ENCODE measurements around the gene BTBD7. TPM values are rescaled to one million over a fixed set of nuclear protein-coding genes. Genes with fewer than 3 reads are reported as not detected.

The BTBD7 gene
- polyA plus RNA-seq, 1 donor (not counting 4 experiments of a cell fraction or from before 2014, with no cell fraction given), result 25.1 TPM

DNA sequence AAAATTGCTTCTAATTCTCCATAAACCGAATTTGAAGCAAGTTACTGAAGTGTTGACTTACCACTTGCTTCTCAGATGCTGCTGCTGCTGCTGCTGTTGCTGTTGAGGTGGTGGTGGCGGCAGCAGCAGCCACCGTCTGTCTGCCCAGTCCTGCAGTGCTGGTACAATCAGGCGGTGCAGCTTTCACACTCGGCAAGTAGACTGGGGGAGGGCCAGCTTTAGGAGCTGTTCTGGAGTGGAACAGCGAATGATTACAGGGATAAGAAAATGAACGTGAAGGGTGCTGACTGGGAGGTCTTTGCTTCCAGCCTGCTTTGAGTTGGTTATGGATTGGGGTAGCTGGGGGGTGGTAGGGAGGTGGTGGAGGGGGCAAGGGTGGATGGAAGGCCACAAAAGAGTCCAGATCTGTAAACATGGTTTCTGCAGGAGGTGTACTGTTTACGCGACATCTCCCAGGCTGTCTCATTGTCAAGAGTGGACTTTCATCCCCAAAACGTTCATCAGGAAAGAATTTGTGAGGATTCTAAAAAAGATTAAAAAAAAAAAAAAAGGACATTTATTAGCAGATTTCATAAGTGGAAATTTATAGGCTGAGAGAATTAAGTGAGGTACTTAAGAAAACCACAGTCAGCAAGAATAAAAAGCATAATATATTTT lies 86.9 kb downstream of the BTBD7 start:
- no peaks in the 10 kb centered on the region for H3K27me3 ChIP-seq (ENCODE audit: control insufficient read depth, extremely low read depth, insufficient read depth, low read length)
- H3K9ac ChIP-seq (ENCODE audit: control insufficient read depth, extremely low read depth, insufficient read depth, low read length), result no peak overlapping the region
- no peak overlapping the region for H2AFZ ChIP-seq (ENCODE audit: control insufficient read depth, low read length)
- no peak for FAIRE-seq
- peaks cover under 1% of the 10 kb centered on the region for H3K4me1 ChIP-seq (ENCODE audit: control insufficient read depth, extremely low read depth, insufficient read depth, low read length)
- H3K36me3 ChIP-seq (ENCODE audit: control insufficient read depth in 2 of 2, extremely low read depth in 1 of 2, insufficient read depth in 2 of 2, low read length in 2 of 2), result peaks cover 15 to 35% of the 10 kb centered on the region in 2 experiments
- no peaks in the 10 kb centered on the region for H3K79me2 ChIP-seq (ENCODE audit: control insufficient read depth, insufficient read depth, low read length)
- no peak overlapping the region for H3K4me3 ChIP-seq (ENCODE audit: control insufficient read depth in 2 of 3, extremely low read depth in 1 of 3, insufficient read depth in 2 of 3, low read depth in 1 of 3, low read length in 3 of 3)
- TF ChIP-seq CTCF (optimal IDR thresholded peaks at IDR 0.05 in 1 of 3, IDR thresholded peaks at IDR 0.05 in 1 of 3, conservative IDR thresholded peaks at IDR 0.05 in 1 of 3; ENCODE audit: extremely low read depth in 1 of 3, insufficient read depth in 2 of 3, low read length in 3 of 3), result no peak
- no peak for DNase-seq (ENCODE audit: low read depth, low spot score)
- H3K4me2 ChIP-seq (ENCODE audit: control insufficient read depth, extremely low read depth, insufficient read depth, low read depth, low read length), result no peak overlapping the region
- no peak overlapping the region for H3K27ac ChIP-seq (ENCODE audit: control insufficient read depth, insufficient read depth, low read length)
- no peaks in the 10 kb centered on the region for H3K9me3 ChIP-seq (ENCODE audit: control insufficient read depth, low read depth, low read length)
- no peaks in the 10 kb centered on the region for H3K9me1 ChIP-seq (ENCODE audit: control insufficient read depth, extremely low read depth, insufficient read depth, low read length)
- H4K20me1 ChIP-seq (ENCODE audit: control insufficient read depth, extremely low read depth, insufficient read depth, low read length), result no peaks in the 10 kb centered on the region
- dilution Hi-C loops (cut with MboI; ENCODE audit: extremely low pct_ligation_motif_present, low sequenced_read_pairs), result no loop called here

DNA sequence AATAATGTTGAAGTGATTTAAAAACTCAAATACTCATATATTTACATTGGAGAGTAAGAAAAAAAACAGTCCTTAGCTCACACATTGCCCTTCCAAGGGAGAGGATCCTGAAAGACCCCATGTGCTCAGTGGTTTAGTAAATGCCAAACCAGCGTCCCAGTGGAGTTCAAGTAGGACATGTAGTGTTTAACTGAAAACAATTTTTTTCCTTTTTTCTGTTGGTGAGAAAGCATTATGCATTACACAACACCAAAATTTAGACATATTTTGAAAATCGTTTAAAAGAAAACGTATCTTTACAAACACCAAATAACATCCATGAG lies 92.2 kb downstream of the BTBD7 start:
- DNase-seq (ENCODE audit: low read depth, low spot score) (no peak), FAIRE-seq (no peak)
- Histone ChIP-seq H3K27me3 (ENCODE audit: control insufficient read depth, extremely low read depth, insufficient read depth, low read length) (no peaks in the 10 kb centered on the region), H2AFZ (ENCODE audit: control insufficient read depth, low read length) (no peak overlapping the region), H3K9ac (ENCODE audit: control insufficient read depth, extremely low read depth, insufficient read depth, low read length) (no peak overlapping the region), H3K9me3 (ENCODE audit: control insufficient read depth, low read depth, low read length) (no peaks in the 10 kb centered on the region), H3K4me2 (ENCODE audit: control insufficient read depth, extremely low read depth, insufficient read depth, low read depth, low read length) (peak overlapping the region; percentile 23), H3K4me1 (ENCODE audit: control insufficient read depth, extremely low read depth, insufficient read depth, low read length) (peaks cover 12% of the 10 kb centered on the region), H4K20me1 (ENCODE audit: control insufficient read depth, extremely low read depth, insufficient read depth, low read length) (no peaks in the 10 kb centered on the region), H3K36me3 (ENCODE audit: control insufficient read depth in 2 of 2, extremely low read depth in 1 of 2, insufficient read depth in 2 of 2, low read length in 2 of 2) (peaks cover 11 to 25% of the 10 kb centered on the region in 2 experiments), H3K9me1 (ENCODE audit: control insufficient read depth, extremely low read depth, insufficient read depth, low read length) (no peaks in the 10 kb centered on the region), H3K79me2 (ENCODE audit: control insufficient read depth, insufficient read depth, low read length) (no peaks in the 10 kb centered on the region), H3K27ac (ENCODE audit: control insufficient read depth, insufficient read depth, low read length) (no peak overlapping the region), H3K4me3 (ENCODE audit: control insufficient read depth in 2 of 3, extremely low read depth in 1 of 3, insufficient read depth in 2 of 3, low read depth in 1 of 3, low read length in 3 of 3) (no peak overlapping the region)
- dilution Hi-C loops (cut with MboI; ENCODE audit: extremely low pct_ligation_motif_present, low sequenced_read_pairs), result no loop called here
- TF ChIP-seq EZH2 (IDR thresholded peaks at IDR 0.05; ENCODE audit: low read length) (no peak), CTCF (optimal IDR thresholded peaks at IDR 0.05 in 1 of 3, IDR thresholded peaks at IDR 0.05 in 1 of 3, conservative IDR thresholded peaks at IDR 0.05 in 1 of 3; ENCODE audit: extremely low read depth in 1 of 3, insufficient read depth in 2 of 3, low read length in 3 of 3) (no peak)
